H1 (cell line): Measurements from ENCODE around the gene SLC25A48.

Experiments
- ATF3 ChIP-seq: IDR thresholded peaks from 2 replicates; pipeline ENCODE4 v1.6.1; 2011; ENCODE audit warnings: low read depth, mild to moderate bottlenecking, low read length; ENCODE audit not compliant: insufficient read depth
- CTCF ChIP-seq, 3 experiments: IDR thresholded peaks; 1 replicate in 2 of 3; 2 replicates in 1 of 3; pipeline versions ENCODE4 v1.5.1 to v1.6.1; 2011; ENCODE audit warnings: low read length in 3 of 3, mild to moderate bottlenecking in 3 of 3, inconsistent platforms in 2 of 3, low read depth in 1 of 3, moderate library complexity in 1 of 3; ENCODE audit not compliant: insufficient read depth in 1 of 3; ENCODE audit errors: control extremely low read depth in 1 of 3
- EP300 ChIP-seq, 2 experiments: IDR thresholded peaks; 1 replicate in 1 of 2; 2 replicates in 1 of 2; pipeline ENCODE4 v1.6.1; 2011 to 2012; ENCODE audit warnings: low read depth in 2 of 2, low read length in 2 of 2, mild to moderate bottlenecking in 2 of 2, borderline replicate concordance in 1 of 2, inconsistent platforms in 1 of 2, moderate library complexity in 1 of 2
- FOSL1 ChIP-seq: IDR thresholded peaks from 2 replicates; pipeline ENCODE4 v1.6.1; 2011; ENCODE audit warnings: mild to moderate bottlenecking, low read depth, low read length, moderate library complexity; ENCODE audit not compliant: insufficient read depth
- MAX ChIP-seq: IDR thresholded peaks from 2 replicates; pipeline ENCODE4 v1.6.1; 2012; ENCODE audit warnings: inconsistent platforms
- POLR2A ChIP-seq, 2 experiments: IDR thresholded peaks; 1 replicate in 1 of 2; 2 replicates in 1 of 2; pipeline ENCODE4 v1.6.1; 2011; ENCODE audit warnings: low read depth in 2 of 2, low read length in 2 of 2, mild to moderate bottlenecking in 2 of 2; ENCODE audit errors: control extremely low read depth in 1 of 2
- SIN3A ChIP-seq, 2 experiments: IDR thresholded peaks in 1 of 2; conservative IDR thresholded peaks in 1 of 2; 2 replicates each; pipeline ENCODE4 v1.6.1; 2011 to 2012; ENCODE audit warnings: low read length in 2 of 2, improper control_type of control experiment in 1 of 2, low read depth in 1 of 2, mild to moderate bottlenecking in 1 of 2
- YY1 ChIP-seq: IDR thresholded peaks from 2 replicates; pipeline ENCODE4 v1.6.1; 2011; ENCODE audit warnings: low read depth, mild to moderate bottlenecking, low read length
- ZNF274 ChIP-seq: IDR thresholded peaks from 2 replicates; pipeline ENCODE4 v1.7.0; 2012; ENCODE audit warnings: low read length, borderline replicate concordance; ENCODE audit errors: extremely low read depth

GRCh38 chr5:135886136-135886535 lies 51.7 kb downstream of the SLC25A48 start:
- TF ChIP-seq EP300 (IDR thresholded peaks at IDR 0.05; ENCODE audit: borderline replicate concordance in 1 of 2, low read depth in 2 of 2, low read length in 2 of 2) = no peak
- no peak for TF ChIP-seq CTCF (IDR thresholded peaks at IDR 0.05; ENCODE audit: control extremely low read depth in 1 of 3, insufficient read depth in 1 of 3, low read depth in 1 of 3, low read length in 3 of 3)
- TF ChIP-seq FOSL1 = no peak
- TF ChIP-seq YY1 = no peak
- TF ChIP-seq POLR2A (IDR thresholded peaks at IDR 0.05; ENCODE audit: control extremely low read depth in 1 of 2, low read depth in 2 of 2, low read length in 2 of 2) = no peak
- no peak for TF ChIP-seq ZNF274
- no peak for TF ChIP-seq MAX
- TF ChIP-seq ATF3 = no peak
- TF ChIP-seq SIN3A (conservative IDR thresholded peaks at IDR 0.05 in 1 of 2, IDR thresholded peaks at IDR 0.05 in 1 of 2; ENCODE audit: low read depth in 1 of 2, low read length in 2 of 2) = no peak
